GM23248 (cell line): ENCODE measurements around the gene TOMM40L.

ENCODE experiments used
- EZH2 ChIP-seq: fragments of 200-600 bp; sonication (generic); IDR thresholded peaks from 2 replicates; pipeline ENCODE4 v1.6.1; 2018; ENCODE audit warnings: antibody characterized with exemption, mild to moderate bottlenecking; ENCODE audit not compliant: insufficient read depth, poor library complexity, severe bottlenecking
- EZH2phosphoT487 ChIP-seq: fragments of 200-600 bp; sonication (generic); IDR thresholded peaks from 2 replicates; pipeline ENCODE4 v1.6.1; 2018; ENCODE audit warnings: antibody characterized with exemption, moderate library complexity, mild to moderate bottlenecking, low read depth; ENCODE audit not compliant: insufficient read depth

GRCh38 chr1:161182214-161182613, 43.6 kb upstream of the TOMM40L start:
- TF ChIP-seq EZH2 = no peak
- TF ChIP-seq EZH2phosphoT487 = no peak
